Hepatocyte (in vitro differentiated cells): ENCODE measurements around the gene AQP12A.

Experiments
- EZH2phosphoT487 ChIP-seq: fragments of 200-600 bp; sonication (generic); IDR thresholded peaks from one replicate; pipeline ENCODE4 v1.6.1; 2018; ENCODE audit warnings: antibody characterized with exemption, mild to moderate bottlenecking, low read depth, moderate library complexity; ENCODE audit not compliant: unreplicated experiment, severe bottlenecking
- TF ChIP-seq, protein P1 (sequence below): fragments of 200-600 bp; sonication (generic); IDR thresholded peaks from 2 replicates; pipeline ENCODE4 v1.5.1; 2016; ENCODE audit warnings: antibody characterized with exemption, mild to moderate bottlenecking; ENCODE audit not compliant: poor library complexity

DNA sequence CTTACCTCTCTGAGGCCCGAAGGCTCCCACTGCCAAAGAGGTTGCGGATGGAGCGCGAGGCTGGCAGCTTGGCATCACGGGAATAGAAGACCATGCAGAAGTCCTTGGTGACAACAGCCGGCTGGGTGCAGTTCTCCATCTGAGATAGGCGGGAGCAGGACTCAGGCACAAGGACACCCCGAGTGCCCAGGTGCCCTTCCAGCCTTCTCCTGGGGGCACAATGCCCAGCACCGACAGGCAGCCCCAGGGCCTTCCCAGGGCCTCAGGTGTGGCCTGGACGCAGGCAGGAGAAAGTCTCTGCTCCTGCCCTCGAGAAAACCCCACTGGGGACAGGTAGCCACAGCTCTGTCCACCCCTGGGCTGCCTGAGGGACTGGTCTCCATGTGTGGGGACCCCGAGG, 33.6 kb downstream of the AQP12A start:
- TF ChIP-seq, protein P1, sequence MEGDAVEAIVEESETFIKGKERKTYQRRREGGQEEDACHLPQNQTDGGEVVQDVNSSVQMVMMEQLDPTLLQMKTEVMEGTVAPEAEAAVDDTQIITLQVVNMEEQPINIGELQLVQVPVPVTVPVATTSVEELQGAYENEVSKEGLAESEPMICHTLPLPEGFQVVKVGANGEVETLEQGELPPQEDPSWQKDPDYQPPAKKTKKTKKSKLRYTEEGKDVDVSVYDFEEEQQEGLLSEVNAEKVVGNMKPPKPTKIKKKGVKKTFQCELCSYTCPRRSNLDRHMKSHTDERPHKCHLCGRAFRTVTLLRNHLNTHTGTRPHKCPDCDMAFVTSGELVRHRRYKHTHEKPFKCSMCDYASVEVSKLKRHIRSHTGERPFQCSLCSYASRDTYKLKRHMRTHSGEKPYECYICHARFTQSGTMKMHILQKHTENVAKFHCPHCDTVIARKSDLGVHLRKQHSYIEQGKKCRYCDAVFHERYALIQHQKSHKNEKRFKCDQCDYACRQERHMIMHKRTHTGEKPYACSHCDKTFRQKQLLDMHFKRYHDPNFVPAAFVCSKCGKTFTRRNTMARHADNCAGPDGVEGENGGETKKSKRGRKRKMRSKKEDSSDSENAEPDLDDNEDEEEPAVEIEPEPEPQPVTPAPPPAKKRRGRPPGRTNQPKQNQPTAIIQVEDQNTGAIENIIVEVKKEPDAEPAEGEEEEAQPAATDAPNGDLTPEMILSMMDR = no peak
- no peak for TF ChIP-seq EZH2phosphoT487
